Right lobe of liver (tissue), 6 donors: Measurements from ENCODE around the gene FAH. TPM values are rescaled to one million over a fixed set of nuclear protein-coding genes. Genes with fewer than 3 reads are reported as not detected.

Experiments used
- ATAC-seq, 4 donors: fragments of 200-7000 bp; cut with Tn5 transposase; one replicate each; pipeline ENCODE4 v1.9.1; 2020; ENCODE audit warnings: mild to moderate bottlenecking in 4 of 4, moderate library complexity in 4 of 4
- DNase-seq, 3 donors: peaks; one replicate each; pipeline ENCODE4 v3.0.0-alpha.2; 2020
- H3K27ac ChIP-seq, 3 donors: fragments of 200-600 bp; one replicate each; pipeline ENCODE4 v1.8.0; 2022
- H3K27me3 ChIP-seq, 2 donors: fragments of 200-600 bp; one replicate each; pipeline ENCODE4 v1.8.0; 2022
- H3K36me3 ChIP-seq, 4 donors: fragments of 200-600 bp; sonication (generic) in 1 of 4; one replicate each; pipeline versions ENCODE4 v1.5.1 to v1.8.0; 2017 to 2022; ENCODE audit warnings: control low read depth in 1 of 4
- H3K4me1 ChIP-seq, 4 donors: fragments of 200-600 bp; sonication (generic) in 1 of 4; one replicate each; pipeline versions ENCODE4 v1.5.1 to v1.8.0; 2017 to 2022; ENCODE audit warnings: control low read depth in 1 of 4
- H3K4me3 ChIP-seq, 3 donors: fragments of 200-600 bp; one replicate each; pipeline ENCODE4 v1.8.0; 2022
- H3K9me3 ChIP-seq, 4 donors: fragments of 200-600 bp; sonication (generic) in 1 of 4; one replicate each; pipeline versions ENCODE4 v1.5.1 to v1.8.0; 2017 to 2022; ENCODE audit warnings: control low read depth in 1 of 4
- CTCF ChIP-seq, 4 donors: fragments of 200-600 bp in 3 of 4; fragments of 450-650 bp in 1 of 4; IDR thresholded peaks; one replicate each; pipeline versions ENCODE4 v1.5.1 to v1.8.0; 2016 to 2022; ENCODE audit warnings: antibody characterized with exemption in 4 of 4, mild to moderate bottlenecking in 2 of 4
- POLR2A ChIP-seq: fragments of 450-650 bp; IDR thresholded peaks from one replicate; pipeline ENCODE4 v1.6.1; 2017; ENCODE audit warnings: antibody characterized with exemption, mild to moderate bottlenecking
- WGBS: methylation state at CpG from one replicate; pipeline ENCODE4 v1.1.6; 2018; ENCODE audit warnings: low coverage, low lambda C conversion rate; ENCODE audit not compliant: insufficient coverage; ENCODE audit errors: missing lambda C conversion rate; 5-methylcytosine and 5-hydroxymethylcytosine counted together
- intact Hi-C, 2 donors: fragments of 100-400 bp; cut with DNase I; formaldehyde crosslinking; loops; one replicate each; pipeline versions ENCODE4 v1.11.2 to v1.14.1; 2022
- total RNA-seq, 6 experiments: library from RNA; depleted of rRNA in 2 of 6; stranded (reverse); fragments of >200 nt in 2 of 6; fragmentation: NEBNext Ultra II Directional in 3 of 6; extraction: Animal tissue kit (Norgen Biotek cat#: 25700) in 3 of 6; gene quantifications; one replicate each; pipeline versions ENCODE4 v1.1.0 to v1.2.4, GENCODE V29; 2016 to 2023
- donor health status: DM: no; HTN: yes; CAD: no.
- donor health status: DM: no; HTN: no; CAD: no.
- donor health status: DM: no; HTN: no; CAD: no.
- donor health status: DM: no; HTN: yes; CAD: no.
- donor health status: DM: no; HTN: yes; CAD: no.

FAH gene
- total RNA-seq, 6 experiments from 2014 or later: 164 to 250 (median 219) TPM

- peak overlapping the region; percentile 62 to 77 (median 73) for H3K4me3 ChIP-seq
These were observed 461 bp upstream of the FAH start for GRCh38 chr15:80152180-80152895.

GRCh38 chr15:80153900-80154299, 1.1 kb downstream of the FAH start:
- peaks cover 0 to 10% (median 0%) of the 10 kb centered on the region in 4 donors for H3K36me3 ChIP-seq
- intact Hi-C loops: no loop called here
- H3K4me1 ChIP-seq: peaks cover 0 to 75% (median 28%) of the 10 kb centered on the region in 4 donors
- peak overlapping the region in 2 of 3 donors; percentile 62 to 71 for H3K27ac ChIP-seq
- H3K4me3 ChIP-seq: peak overlapping the region; percentile 62 to 77 (median 73)
- DNase-seq (no peak), ATAC-seq (no peak)
- WGBS: 27% methylated on average over 4 of the region's 4 CpGs
- no peaks in the 10 kb centered on the region for H3K9me3 ChIP-seq
- H3K27me3 ChIP-seq: no peaks in the 10 kb centered on the region
- TF ChIP-seq CTCF (IDR thresholded peaks at IDR 0.05) (no peak), POLR2A (no peak)

More at GRCh38 chr15:80152180-80152895, 461 bp upstream of the FAH start:
- ATAC-seq (peak; percentile 77 to 89 (median 80)), DNase-seq (peak; percentile 97 to 100 (median 99))
- Histone ChIP-seq H3K36me3 (no peaks in the 10 kb centered on the region), H3K9me3 (no peaks in the 10 kb centered on the region), H3K27ac (peak overlapping the region; percentile 40 to 71 (median 66)), H3K27me3 (no peaks in the 10 kb centered on the region), H3K4me1 (peaks cover 0 to 63% (median 22%) of the 10 kb centered on the region in 4 donors)
- intact Hi-C loops: no loop called here
- peak; percentile 79 for TF ChIP-seq POLR2A
- TF ChIP-seq CTCF (IDR thresholded peaks at IDR 0.05): no peak
- WGBS: 2% methylated on average over 28 of the region's 41 CpGs

- H3K36me3 ChIP-seq: peaks cover 0 to 14% (median under 1%) of the 10 kb centered on the region in 4 donors
- peaks cover 0 to 75% (median 30%) of the 10 kb centered on the region in 4 donors for H3K4me1 ChIP-seq
- peak overlapping the region in 2 of 3 donors; percentile 62 to 71 for H3K27ac ChIP-seq
- peak; percentile 48 to 58 (median 56) for ATAC-seq
- intact Hi-C loops: no loop called here
- H3K9me3 ChIP-seq: no peaks in the 10 kb centered on the region
- no peaks in the 10 kb centered on the region for H3K27me3 ChIP-seq
- DNase-seq: peak; percentile 65 to 91 (median 87)
- TF ChIP-seq POLR2A (peak; percentile 80), CTCF (IDR thresholded peaks at IDR 0.05) (no peak)
- WGBS: 47% methylated on average over 2 of the region's 6 CpGs
- peak overlapping the region; percentile 62 to 77 (median 73) for H3K4me3 ChIP-seq
These were observed 1.5 kb downstream of the FAH start for GRCh38 chr15:80154336-80154735.

- H3K4me3 ChIP-seq: peak overlapping the region; percentile 8 to 77 (median 73)
- TF ChIP-seq POLR2A (no peak), CTCF (IDR thresholded peaks at IDR 0.05) (no peak)
- no peaks in the 10 kb centered on the region for H3K9me3 ChIP-seq
- intact Hi-C loops: no loop called here
- DNase-seq (no peak), ATAC-seq (no peak)
- H3K27ac ChIP-seq: peak overlapping the region in 1 of 3 donors; percentile 31
- 54% methylated on average over 5 of the region's 5 CpGs for WGBS
- no peaks in the 10 kb centered on the region for H3K27me3 ChIP-seq
- peaks cover 0 to 18% (median 3%) of the 10 kb centered on the region in 4 donors for H3K36me3 ChIP-seq
- H3K4me1 ChIP-seq: peaks cover 0 to 80% (median 33%) of the 10 kb centered on the region in 4 donors
These were observed 2.2 kb downstream of the FAH start for GRCh38 chr15:80155001-80155377.
